ENCODE data around the gene YEATS4. TPM values are rescaled to one million over a fixed set of nuclear protein-coding genes. Genes with fewer than 3 reads are reported as not detected.

YEATS4 gene
- total and polyA plus RNA-seq, 9 of the 15 experiments (the other 6 are each of a cell fraction or from before 2014, with no cell fraction given), result 25.9 to 92.2 (median 49.2) TPM

DNA sequence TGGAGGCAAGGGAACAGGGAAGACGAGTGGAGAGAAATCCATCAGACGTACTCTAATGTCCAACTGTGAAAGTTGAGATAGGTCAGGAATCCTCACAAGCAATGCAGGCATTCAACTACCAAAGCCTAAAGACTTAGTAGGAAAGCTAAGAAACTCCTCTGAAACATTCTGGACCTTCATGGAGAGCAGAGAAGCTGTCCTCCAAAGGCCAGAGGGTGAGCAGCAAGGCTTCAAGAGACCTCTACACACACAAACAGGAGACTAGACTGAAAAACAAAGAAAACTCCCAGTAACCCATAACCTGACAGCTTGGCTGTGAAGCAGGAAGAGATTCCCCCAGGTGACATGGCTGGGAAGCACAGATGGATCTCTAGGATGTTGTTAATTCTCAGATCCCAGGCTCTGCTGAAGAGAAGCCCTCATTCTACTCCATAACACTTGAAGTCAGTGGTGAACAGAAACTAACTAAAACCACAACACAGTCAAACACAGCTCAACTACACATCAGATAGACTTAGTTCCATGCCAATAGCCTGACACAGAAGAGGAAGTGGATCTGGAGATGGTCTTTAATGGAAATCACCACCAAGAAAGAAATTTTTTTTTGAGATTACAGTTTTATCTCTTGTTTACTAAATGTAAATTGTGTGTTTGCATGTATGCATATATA, 34.6 kb upstream of the YEATS4 start:
- H3K27me3 ChIP-seq (ENCODE audit: control insufficient read depth in 2 of 2, insufficient read depth in 2 of 2, low read length in 2 of 2), result no peaks in the 10 kb centered on the region
- POLR2A ChIA-PET, result interaction anchor here (0.5 kb wide), 1 partner anchor 70 kb away, joined by 3 read pairs; no protein-coding TSS in a partner anchor
- no peaks in the 10 kb centered on the region for H3K36me3 ChIP-seq (ENCODE audit: control insufficient read depth, insufficient read depth, low read length)
- no peaks in the 10 kb centered on the region for H3K9me3 ChIP-seq (replicated peaks; ENCODE audit: control insufficient read depth, insufficient read depth, low read depth, low read length)
- BruUV-seq (replicated peaks), result no TSS peak
- H4K20me1 ChIP-seq (replicated peaks; ENCODE audit: control insufficient read depth, insufficient read depth, low read length), result no peaks in the 10 kb centered on the region
- no peaks in the 10 kb centered on the region for H3K9me1 ChIP-seq (ENCODE audit: control insufficient read depth, insufficient read depth, low read length)
- H3K4me2 ChIP-seq (ENCODE audit: insufficient read depth, low read length), result no peak overlapping the region; the same call in 1 of the 2 replicates
- no peak for DNase-seq (ENCODE audit: extremely low read depth in 1 of 4, low spot score in 3 of 4)
- H2AFZ ChIP-seq (ENCODE audit: low read depth, low read length), result peak overlapping the region; percentile 68
- peak; percentile 60 for FAIRE-seq
- in situ Hi-C loops (cut with MboI), result no loop called here
- no peak overlapping the region; a peak in 1 of 4 replicates for H3K9ac ChIP-seq (ENCODE audit: insufficient read depth in 1 of 2, low read depth in 2 of 2, low read length in 2 of 2)
- CTCF ChIA-PET (ENCODE audit: low intra/inter-chr PET ratio), result no interaction called here
- H3K27ac ChIP-seq (ENCODE audit: extremely low read depth, low read depth, low read length), result no peak overlapping the region
- H3K4me1 ChIP-seq (replicated peaks in 1 of 2; ENCODE audit: control insufficient read depth in 2 of 2, insufficient read depth in 2 of 2, low read length in 2 of 2), result peaks cover 0 to 31% of the 10 kb centered on the region in 2 experiments; a peak in 4 of 5 replicates
- 37% methylated on average over 2 of the region's 2 CpGs for WGBS (ENCODE audit: insufficient coverage, low coverage, missing lambda C conversion rate)
- TF ChIP-seq, protein P1, sequence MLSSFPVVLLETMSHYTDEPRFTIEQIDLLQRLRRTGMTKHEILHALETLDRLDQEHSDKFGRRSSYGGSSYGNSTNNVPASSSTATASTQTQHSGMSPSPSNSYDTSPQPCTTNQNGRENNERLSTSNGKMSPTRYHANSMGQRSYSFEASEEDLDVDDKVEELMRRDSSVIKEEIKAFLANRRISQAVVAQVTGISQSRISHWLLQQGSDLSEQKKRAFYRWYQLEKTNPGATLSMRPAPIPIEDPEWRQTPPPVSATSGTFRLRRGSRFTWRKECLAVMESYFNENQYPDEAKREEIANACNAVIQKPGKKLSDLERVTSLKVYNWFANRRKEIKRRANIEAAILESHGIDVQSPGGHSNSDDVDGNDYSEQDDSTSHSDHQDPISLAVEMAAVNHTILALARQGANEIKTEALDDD (IDR thresholded peaks at IDR 0.05), result peak; percentile 96
- TF ChIP-seq SMARCA4 (IDR thresholded peaks at IDR 0.05) (0 out of 2 replicates have a peak, but pooled peaks have one; percentile 19), SPI1 (IDR thresholded peaks at IDR 0.05; ENCODE audit: borderline replicate concordance, low read depth, low read length) (peak; percentile 96)
- TF ChIP-seq, protein P2, sequence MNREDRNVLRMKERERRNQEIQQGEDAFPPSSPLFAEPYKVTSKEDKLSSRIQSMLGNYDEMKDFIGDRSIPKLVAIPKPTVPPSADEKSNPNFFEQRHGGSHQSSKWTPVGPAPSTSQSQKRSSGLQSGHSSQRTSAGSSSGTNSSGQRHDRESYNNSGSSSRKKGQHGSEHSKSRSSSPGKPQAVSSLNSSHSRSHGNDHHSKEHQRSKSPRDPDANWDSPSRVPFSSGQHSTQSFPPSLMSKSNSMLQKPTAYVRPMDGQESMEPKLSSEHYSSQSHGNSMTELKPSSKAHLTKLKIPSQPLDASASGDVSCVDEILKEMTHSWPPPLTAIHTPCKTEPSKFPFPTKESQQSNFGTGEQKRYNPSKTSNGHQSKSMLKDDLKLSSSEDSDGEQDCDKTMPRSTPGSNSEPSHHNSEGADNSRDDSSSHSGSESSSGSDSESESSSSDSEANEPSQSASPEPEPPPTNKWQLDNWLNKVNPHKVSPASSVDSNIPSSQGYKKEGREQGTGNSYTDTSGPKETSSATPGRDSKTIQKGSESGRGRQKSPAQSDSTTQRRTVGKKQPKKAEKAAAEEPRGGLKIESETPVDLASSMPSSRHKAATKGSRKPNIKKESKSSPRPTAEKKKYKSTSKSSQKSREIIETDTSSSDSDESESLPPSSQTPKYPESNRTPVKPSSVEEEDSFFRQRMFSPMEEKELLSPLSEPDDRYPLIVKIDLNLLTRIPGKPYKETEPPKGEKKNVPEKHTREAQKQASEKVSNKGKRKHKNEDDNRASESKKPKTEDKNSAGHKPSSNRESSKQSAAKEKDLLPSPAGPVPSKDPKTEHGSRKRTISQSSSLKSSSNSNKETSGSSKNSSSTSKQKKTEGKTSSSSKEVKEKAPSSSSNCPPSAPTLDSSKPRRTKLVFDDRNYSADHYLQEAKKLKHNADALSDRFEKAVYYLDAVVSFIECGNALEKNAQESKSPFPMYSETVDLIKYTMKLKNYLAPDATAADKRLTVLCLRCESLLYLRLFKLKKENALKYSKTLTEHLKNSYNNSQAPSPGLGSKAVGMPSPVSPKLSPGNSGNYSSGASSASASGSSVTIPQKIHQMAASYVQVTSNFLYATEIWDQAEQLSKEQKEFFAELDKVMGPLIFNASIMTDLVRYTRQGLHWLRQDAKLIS (CRISPR knock-in tag; IDR thresholded peaks at IDR 0.05), result no peak
- intact Hi-C loops (cut with micrococcal nuclease), result no loop called here
- no peak overlapping the region for H3K4me3 ChIP-seq
- H3K79me2 ChIP-seq (ENCODE audit: control insufficient read depth, insufficient read depth, low read length), result no peaks in the 10 kb centered on the region
- peak; percentile 23; the same call in 2 of the 3 replicates for ATAC-seq
